GM10266 (cell line): ENCODE measurements around the gene TRABD.

Experiments used
- DNase-seq: peaks from one replicate; pipeline ENCODE4 v3.0.0; 2012; ENCODE audit errors: extremely low spot score
- CTCF ChIP-seq: IDR thresholded peaks from 2 replicates; pipeline ENCODE4 v1.5.1; 2012; ENCODE audit warnings: mild to moderate bottlenecking, low read depth; ENCODE audit not compliant: control insufficient read depth, insufficient read depth; ENCODE audit errors: missing control alignments

TRABD gene

GRCh38 chr22:50210378-50211139, 24.8 kb downstream of the TRABD start:
- no peak for DNase-seq
- no peak for TF ChIP-seq CTCF

- no peak for TF ChIP-seq CTCF
- no peak for DNase-seq
Observed at GRCh38 chr22:50211147-50211546, 25.4 kb downstream of the TRABD start.

- TF ChIP-seq CTCF = no peak
- no peak for DNase-seq
Observed at GRCh38 chr22:50213263-50213662, 27.6 kb downstream of the TRABD start.

- no peak for DNase-seq
- TF ChIP-seq CTCF = no peak
Observed at GRCh38 chr22:50215297-50216054, 29.8 kb downstream of the TRABD start.

GRCh38 chr22:50216055-50216683, 30.5 kb downstream of the TRABD start:
- TF ChIP-seq CTCF = no peak
- DNase-seq = no peak

- DNase-seq = no peak
- TF ChIP-seq CTCF = no peak
Observed at GRCh38 chr22:50216684-50217520, 31.2 kb downstream of the TRABD start.
